Central memory CD8-positive, alpha-beta T cell (primary cell): ENCODE results near the gene CHRFAM7A.
"Not testable (repeated sequence)": the region's sequence is repeated elsewhere in the genome, so short reads cannot be mapped to it uniquely, and the experiment has no call there.

Experiments
- ATAC-seq: fragments of 150-1000 bp; cut with Tn5 transposase; replicated peaks from 2 replicates; pipeline ENCODE4 v1.10.0; 2022; ENCODE audit warnings: mild to moderate bottlenecking, moderate FRiP score, moderate number of reproducible peaks; ENCODE audit not compliant: poor library complexity, severe bottlenecking; ENCODE audit errors: extremely low read depth
- DNase-seq, 2 donors: peaks; one replicate each; pipeline ENCODE4 v3.0.0; 2021; ENCODE audit warnings: low spot score in 2 of 2
- H3K27ac Mint-ChIP-seq: one replicate; pipeline ENCODE4 v1.8.0; 2022; ENCODE audit warnings: low read depth, mild to moderate bottlenecking, moderate library complexity, mixed read lengths
- H3K27me3 Mint-ChIP-seq: one replicate; pipeline ENCODE4 v1.8.0; 2022; ENCODE audit warnings: mixed read lengths
- H3K36me3 Mint-ChIP-seq: one replicate; pipeline ENCODE4 v1.8.0; 2022; ENCODE audit warnings: mild to moderate bottlenecking, moderate library complexity, mixed read lengths; ENCODE audit not compliant: insufficient read depth
- H3K4me1 Mint-ChIP-seq: one replicate; pipeline ENCODE4 v1.8.0; 2022; ENCODE audit warnings: mixed read lengths
- H3K4me3 Mint-ChIP-seq: one replicate; pipeline ENCODE4 v1.8.0; 2022; ENCODE audit warnings: mild to moderate bottlenecking, moderate library complexity, mixed read lengths
- H3K9me3 Mint-ChIP-seq: one replicate; pipeline ENCODE4 v1.8.0; 2022; ENCODE audit warnings: mixed read lengths

Gene CHRFAM7A

DNA sequence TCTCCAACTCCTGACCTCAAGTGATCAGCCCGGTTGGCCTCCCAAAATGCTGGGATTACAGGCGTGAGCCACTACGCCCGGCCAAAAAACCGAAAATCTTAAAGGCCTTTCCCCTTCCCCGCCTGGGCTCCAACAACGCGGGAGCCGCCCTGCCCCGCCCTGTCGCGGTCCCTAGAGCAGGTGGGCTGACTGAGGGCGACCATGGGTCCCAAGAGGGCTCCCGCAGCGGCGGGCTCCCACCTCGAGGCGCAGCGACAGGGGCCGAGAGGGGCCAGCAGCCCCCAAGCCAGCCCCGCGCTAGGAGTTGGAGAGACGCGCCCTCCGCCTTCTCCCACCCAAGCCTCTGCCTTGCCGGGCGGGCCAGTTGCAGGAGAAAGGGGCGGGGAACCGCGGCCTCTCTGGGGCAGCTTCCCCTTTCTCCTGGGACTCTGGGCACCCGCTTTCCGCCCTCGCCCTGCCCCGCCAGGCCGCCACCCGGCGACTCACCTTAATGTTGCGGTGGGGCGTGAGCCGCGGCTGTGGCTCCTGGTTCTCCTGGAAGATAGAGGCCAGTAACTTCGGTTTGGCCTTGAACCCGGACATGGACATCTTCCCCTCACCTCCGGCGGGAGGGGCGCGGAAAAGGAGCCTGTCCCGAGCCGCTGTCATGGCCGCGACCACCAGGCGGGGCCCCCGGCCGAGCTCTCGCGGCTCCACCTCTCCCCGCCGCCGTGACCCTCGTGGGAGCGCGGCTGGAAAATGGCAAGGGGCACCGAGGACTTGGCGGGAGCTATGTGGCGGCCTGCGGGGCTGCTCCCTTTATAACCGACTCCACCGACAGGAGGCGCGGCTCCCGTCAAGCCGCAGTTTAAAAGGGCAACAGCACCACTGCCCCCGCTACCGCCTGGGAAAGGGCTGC, at the start of gene CHRFAM7A:
TSS of gene CHRFAM7A (minus strand) at position 775 of the 898 bp plus-strand sequence. CDS start 10,189 bp downstream, outside the sequence.
- ATAC-seq, result peak; percentile 71
- not testable (repeated sequence) for H3K27me3 Mint-ChIP-seq, H3K27ac Mint-ChIP-seq, H3K36me3 Mint-ChIP-seq, H3K4me1 Mint-ChIP-seq, DNase-seq, H3K9me3 Mint-ChIP-seq, H3K4me3 Mint-ChIP-seq

GRCh38 chr15:30438348-30438747, 45.0 kb upstream of the CHRFAM7A start:
- not testable (repeated sequence) for H3K9me3 Mint-ChIP-seq, H3K4me3 Mint-ChIP-seq, H3K36me3 Mint-ChIP-seq, H3K27me3 Mint-ChIP-seq, DNase-seq, H3K27ac Mint-ChIP-seq, ATAC-seq, H3K4me1 Mint-ChIP-seq

GRCh38 chr15:30435878-30436277, 42.5 kb upstream of the CHRFAM7A start:
- not testable (repeated sequence) for ATAC-seq, H3K36me3 Mint-ChIP-seq, H3K4me1 Mint-ChIP-seq, H3K27me3 Mint-ChIP-seq, H3K27ac Mint-ChIP-seq, DNase-seq, H3K4me3 Mint-ChIP-seq, H3K9me3 Mint-ChIP-seq

DNA sequence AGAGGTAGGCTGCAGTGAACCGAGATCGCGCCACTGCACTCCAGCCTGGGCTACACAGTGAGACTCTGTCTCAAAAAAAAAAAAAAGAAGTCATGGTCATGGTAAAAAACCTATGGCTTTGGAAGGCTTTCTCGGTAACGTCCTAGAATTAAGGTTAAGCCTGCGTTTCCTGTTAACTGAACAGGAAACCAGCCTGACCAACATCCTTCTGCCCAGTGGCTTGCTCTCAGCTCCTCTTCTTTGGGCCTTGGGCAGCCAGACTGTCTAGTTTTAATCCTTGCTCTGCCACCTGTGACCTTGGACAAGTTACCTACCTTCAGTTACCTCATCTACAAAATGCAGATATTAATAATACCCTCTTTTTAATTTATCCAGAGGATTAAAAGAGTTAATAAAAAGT, 27.4 kb upstream of the CHRFAM7A start:
- H3K4me3 Mint-ChIP-seq, result not testable (repeated sequence)

DNA sequence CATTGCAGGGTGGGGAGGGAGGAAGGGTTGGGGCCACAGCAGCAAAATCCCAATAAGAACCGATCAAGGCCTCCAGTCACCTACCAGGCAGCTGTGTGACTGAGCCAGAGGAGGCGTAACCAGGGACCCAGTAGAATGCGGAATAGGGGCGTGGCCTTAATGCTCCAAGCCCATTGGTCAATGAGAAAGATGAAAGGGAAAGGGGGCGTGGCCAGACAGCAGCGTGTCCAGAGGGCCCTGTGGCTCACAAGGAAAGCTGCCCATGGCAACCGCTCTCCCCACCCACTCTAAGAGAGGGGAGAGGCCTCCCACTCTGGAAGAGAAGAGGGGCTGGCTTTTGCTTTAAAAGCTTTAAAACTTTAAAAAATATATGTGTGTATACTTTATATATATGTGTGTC, 20.8 kb upstream of the CHRFAM7A start, which contains the start of gene GOLGA8R:
TSS of gene GOLGA8R (minus strand) at position 101 of the 400 bp plus-strand sequence. CDS start at position 3, 98 bp downstream.
- H3K27ac Mint-ChIP-seq, DNase-seq, H3K9me3 Mint-ChIP-seq, ATAC-seq, H3K4me1 Mint-ChIP-seq, H3K27me3 Mint-ChIP-seq, H3K4me3 Mint-ChIP-seq, H3K36me3 Mint-ChIP-seq: not testable (repeated sequence)

More for the DNA sequence above, 27.4 kb upstream of the CHRFAM7A start:
- DNase-seq, H3K9me3 Mint-ChIP-seq, H3K27ac Mint-ChIP-seq, ATAC-seq, H3K27me3 Mint-ChIP-seq, H3K36me3 Mint-ChIP-seq, H3K4me1 Mint-ChIP-seq: not testable (repeated sequence)

DNA sequence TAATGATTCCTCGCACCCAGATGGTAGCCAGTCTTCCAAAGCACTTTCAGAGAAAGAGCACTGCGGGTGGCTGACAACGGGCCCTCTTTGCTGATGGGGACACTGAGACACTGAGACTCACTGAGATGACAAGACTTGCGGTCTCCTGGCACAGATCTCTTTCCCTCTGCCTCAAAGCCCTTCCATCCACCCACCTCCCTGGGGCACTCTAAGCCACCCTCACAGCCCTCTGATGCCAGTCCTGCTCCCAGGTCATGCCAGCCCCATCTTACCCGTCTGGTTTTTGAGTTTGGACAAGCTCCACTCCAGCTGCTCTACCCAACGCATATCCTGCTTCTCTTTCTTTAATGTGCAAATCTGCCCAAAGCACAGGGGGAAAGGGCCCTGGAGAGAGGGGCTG, 14.3 kb upstream of the CHRFAM7A start:
- H3K36me3 Mint-ChIP-seq, DNase-seq, H3K4me1 Mint-ChIP-seq, H3K27me3 Mint-ChIP-seq, ATAC-seq, H3K9me3 Mint-ChIP-seq, H3K4me3 Mint-ChIP-seq, H3K27ac Mint-ChIP-seq: not testable (repeated sequence)

DNA sequence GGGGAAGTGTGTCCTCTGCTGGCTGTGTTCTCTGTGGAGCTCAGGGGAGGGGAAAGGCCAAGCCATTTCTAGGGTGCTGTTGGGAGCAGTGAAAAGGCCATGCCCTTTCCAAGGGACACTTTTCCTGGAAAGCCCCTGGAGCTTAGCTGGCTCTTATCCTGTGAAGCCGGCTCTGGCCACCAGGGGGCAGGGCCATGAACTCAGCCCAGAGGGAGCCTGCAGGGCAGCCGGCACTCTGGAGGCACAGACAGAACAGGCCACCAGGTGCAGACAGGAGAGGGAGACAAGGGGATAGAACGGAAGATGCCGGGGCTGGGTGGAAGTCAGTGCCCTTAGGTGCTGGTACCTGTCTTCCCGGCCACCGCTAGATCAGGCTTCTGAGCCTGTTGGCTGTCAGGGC, 5.6 kb upstream of the CHRFAM7A start:
- peak; percentile 86 for ATAC-seq
- not testable (repeated sequence) for H3K9me3 Mint-ChIP-seq, H3K27me3 Mint-ChIP-seq, H3K4me1 Mint-ChIP-seq, H3K27ac Mint-ChIP-seq, H3K4me3 Mint-ChIP-seq, H3K36me3 Mint-ChIP-seq
- peak in 1 of 2 donors; percentile 25 for DNase-seq

DNA sequence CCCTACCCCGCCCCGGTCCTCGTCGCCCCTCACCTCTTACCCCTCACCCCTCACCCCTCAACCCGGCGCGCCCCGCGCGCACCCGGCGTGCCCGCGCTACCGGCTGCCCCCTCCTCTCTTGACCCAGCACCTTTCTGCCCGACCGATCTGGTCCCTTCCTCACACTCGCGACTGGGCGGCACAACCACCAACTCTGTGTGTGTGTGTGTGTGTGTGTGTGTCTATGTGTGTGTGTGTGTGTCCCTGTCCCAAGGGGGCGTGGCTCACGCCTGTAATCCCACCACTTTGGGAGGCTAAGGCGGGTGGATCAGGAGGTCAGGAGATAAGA, 288 bp upstream of the CHRFAM7A start:
- H3K36me3 Mint-ChIP-seq, H3K27ac Mint-ChIP-seq, H3K9me3 Mint-ChIP-seq, ATAC-seq, DNase-seq, H3K27me3 Mint-ChIP-seq, H3K4me1 Mint-ChIP-seq, H3K4me3 Mint-ChIP-seq: not testable (repeated sequence)

DNA sequence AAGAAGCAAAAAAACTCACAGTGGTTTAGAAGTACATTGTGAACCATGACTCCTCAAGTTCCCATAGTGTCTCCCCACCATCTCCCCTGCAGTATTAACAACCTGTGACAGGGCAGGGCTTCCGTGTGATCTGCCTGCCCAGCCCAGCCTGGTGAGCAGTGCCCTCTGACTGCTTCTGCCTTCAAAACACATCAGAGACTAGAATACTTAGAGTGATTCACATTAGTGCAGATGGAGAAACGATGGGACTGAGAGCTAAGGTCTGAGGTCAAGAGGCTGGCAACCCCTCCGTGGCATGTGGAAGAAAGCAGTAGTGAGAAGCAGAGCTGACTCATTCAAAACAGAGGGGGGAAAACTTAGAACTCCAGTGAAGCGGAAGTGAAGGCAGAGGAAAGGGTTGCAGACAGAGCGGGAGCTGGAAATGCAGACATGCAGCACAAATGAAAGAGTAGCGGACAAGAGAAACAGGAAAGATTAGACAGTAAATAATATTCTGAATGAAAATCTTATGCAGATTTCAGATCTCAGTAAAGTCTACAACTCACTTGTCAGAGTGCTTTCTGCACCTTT, 6.9 kb downstream of the CHRFAM7A start:
- not testable (repeated sequence) for H3K27ac Mint-ChIP-seq, H3K36me3 Mint-ChIP-seq, DNase-seq, ATAC-seq, H3K4me3 Mint-ChIP-seq, H3K27me3 Mint-ChIP-seq, H3K9me3 Mint-ChIP-seq, H3K4me1 Mint-ChIP-seq

GRCh38 chr15:30377082-30377413, 16.3 kb downstream of the CHRFAM7A start:
- not testable (repeated sequence) for H3K4me1 Mint-ChIP-seq, ATAC-seq, H3K27ac Mint-ChIP-seq, H3K27me3 Mint-ChIP-seq, H3K36me3 Mint-ChIP-seq, DNase-seq, H3K9me3 Mint-ChIP-seq, H3K4me3 Mint-ChIP-seq

GRCh38 chr15:30376375-30377081, 16.8 kb downstream of the CHRFAM7A start:
- not testable (repeated sequence) for H3K27ac Mint-ChIP-seq

GRCh38 chr15:30375872-30376271, 17.5 kb downstream of the CHRFAM7A start:
- H3K9me3 Mint-ChIP-seq, result not testable (repeated sequence)

More at GRCh38 chr15:30376375-30377081, 16.8 kb downstream of the CHRFAM7A start:
- not testable (repeated sequence) for ATAC-seq, H3K27me3 Mint-ChIP-seq, H3K36me3 Mint-ChIP-seq, DNase-seq, H3K9me3 Mint-ChIP-seq, H3K4me1 Mint-ChIP-seq, H3K4me3 Mint-ChIP-seq

GRCh38 chr15:30374862-30375261, 18.5 kb downstream of the CHRFAM7A start:
- not testable (repeated sequence) for H3K27ac Mint-ChIP-seq
- ATAC-seq, result peak; percentile 19

More at GRCh38 chr15:30375872-30376271, 17.5 kb downstream of the CHRFAM7A start:
- H3K27me3 Mint-ChIP-seq, DNase-seq, H3K27ac Mint-ChIP-seq, H3K4me3 Mint-ChIP-seq, ATAC-seq, H3K4me1 Mint-ChIP-seq, H3K36me3 Mint-ChIP-seq: not testable (repeated sequence)

More at GRCh38 chr15:30374862-30375261, 18.5 kb downstream of the CHRFAM7A start:
- H3K4me3 Mint-ChIP-seq, H3K9me3 Mint-ChIP-seq, H3K36me3 Mint-ChIP-seq, DNase-seq, H3K4me1 Mint-ChIP-seq, H3K27me3 Mint-ChIP-seq: not testable (repeated sequence)
